Middle frontal gyrus (tissue), 1 donor: ENCODE data around the gene FBLIM1.
A peak's percentile ranks its signal among the peaks of the same experiment; 100 is the strongest.

Source experiments
- DNase-seq: peaks from one replicate; pipeline ENCODE4 v3.0.0-alpha.2; 2015; ENCODE audit warnings: low spot score; ENCODE audit errors: extremely low spot score

The FBLIM1 gene, protein sequence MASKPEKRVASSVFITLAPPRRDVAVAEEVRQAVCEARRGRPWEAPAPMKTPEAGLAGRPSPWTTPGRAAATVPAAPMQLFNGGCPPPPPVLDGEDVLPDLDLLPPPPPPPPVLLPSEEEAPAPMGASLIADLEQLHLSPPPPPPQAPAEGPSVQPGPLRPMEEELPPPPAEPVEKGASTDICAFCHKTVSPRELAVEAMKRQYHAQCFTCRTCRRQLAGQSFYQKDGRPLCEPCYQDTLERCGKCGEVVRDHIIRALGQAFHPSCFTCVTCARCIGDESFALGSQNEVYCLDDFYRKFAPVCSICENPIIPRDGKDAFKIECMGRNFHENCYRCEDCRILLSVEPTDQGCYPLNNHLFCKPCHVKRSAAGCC

GRCh38 chr1:15758343-15758931, at the start of gene FBLIM1:
FBLIM1 (plus strand) TSS chr1:15758795; CDS start chr1:15764984, 6,189 bp downstream.
- no peak for DNase-seq

DNA sequence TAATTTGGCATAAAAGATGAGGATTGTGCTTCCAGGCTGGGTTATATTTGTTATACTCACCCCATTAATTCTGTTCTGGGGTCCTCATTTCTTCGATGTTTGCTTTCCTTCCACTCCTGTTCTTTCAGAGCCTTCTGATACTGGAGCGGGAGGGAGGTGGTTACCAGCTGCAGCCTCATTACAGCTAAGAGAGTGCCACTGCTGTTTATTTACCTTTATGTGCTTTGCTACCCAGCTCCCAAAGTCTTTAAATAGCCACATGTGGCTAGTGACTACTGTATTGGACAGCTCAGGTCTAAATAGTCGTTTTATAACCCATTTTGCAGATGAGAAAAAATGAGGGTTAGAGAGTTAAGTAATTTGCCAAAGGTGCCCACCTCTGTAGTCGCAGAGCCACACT, 49.4 kb upstream of the FBLIM1 start:
- no peak for DNase-seq

- no peak for DNase-seq
These were observed 46.4 kb upstream of the FBLIM1 start for GRCh38 chr1:15712168-15712567.

GRCh38 chr1:15714406-15715136, 44.0 kb upstream of the FBLIM1 start:
- DNase-seq, result peak; percentile 31

GRCh38 chr1:15717418-15718125, 41.0 kb upstream of the FBLIM1 start:
- no peak for DNase-seq

DNA sequence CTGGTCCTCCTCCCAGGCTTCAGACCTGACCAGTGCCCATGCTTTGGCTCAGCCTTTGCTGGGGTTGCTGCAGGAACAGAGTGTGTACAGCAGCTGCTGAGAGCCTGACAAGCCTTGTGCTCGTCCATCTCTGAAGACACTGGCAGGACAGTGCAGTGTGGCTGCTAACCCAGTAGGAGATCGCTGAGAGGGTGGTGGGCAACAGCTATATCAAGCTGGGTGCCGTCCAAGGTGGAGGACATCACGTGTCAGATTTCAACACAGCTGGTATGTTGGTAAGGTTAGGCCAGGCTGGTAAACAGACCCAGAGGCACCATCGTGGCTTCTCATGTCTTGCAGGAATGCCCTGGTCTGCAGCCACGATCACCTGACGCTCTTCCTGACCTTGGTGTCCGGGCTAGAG, 40.4 kb upstream of the FBLIM1 start:
- DNase-seq, result no peak

GRCh38 chr1:15719381-15720120, 39.0 kb upstream of the FBLIM1 start:
- no peak for DNase-seq

DNA sequence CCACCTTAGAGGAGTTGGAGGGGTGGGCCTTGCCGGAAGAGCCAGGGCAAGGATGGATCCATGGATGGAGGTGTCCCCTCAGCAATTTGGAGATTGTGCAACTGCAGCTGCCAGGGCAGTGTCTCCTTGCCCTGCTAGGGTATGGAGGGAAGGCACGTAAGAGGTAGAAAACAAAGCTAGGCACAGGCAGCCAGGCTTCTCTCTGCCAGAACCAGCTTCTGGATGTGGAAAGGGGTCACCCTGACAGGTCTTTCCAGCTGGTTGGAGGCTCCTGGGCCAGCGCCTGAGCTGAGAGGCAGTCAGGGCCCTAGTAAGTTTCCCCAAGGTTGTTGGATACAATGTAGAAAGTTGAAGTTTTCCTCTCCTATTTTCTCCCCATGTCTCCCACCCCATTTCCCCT, 37.7 kb upstream of the FBLIM1 start:
- no peak for DNase-seq

- no peak for DNase-seq
These were observed 36.2 kb upstream of the FBLIM1 start for GRCh38 chr1:15722411-15722810.

GRCh38 chr1:15722836-15723532, 35.6 kb upstream of the FBLIM1 start:
- DNase-seq, result no peak

DNA sequence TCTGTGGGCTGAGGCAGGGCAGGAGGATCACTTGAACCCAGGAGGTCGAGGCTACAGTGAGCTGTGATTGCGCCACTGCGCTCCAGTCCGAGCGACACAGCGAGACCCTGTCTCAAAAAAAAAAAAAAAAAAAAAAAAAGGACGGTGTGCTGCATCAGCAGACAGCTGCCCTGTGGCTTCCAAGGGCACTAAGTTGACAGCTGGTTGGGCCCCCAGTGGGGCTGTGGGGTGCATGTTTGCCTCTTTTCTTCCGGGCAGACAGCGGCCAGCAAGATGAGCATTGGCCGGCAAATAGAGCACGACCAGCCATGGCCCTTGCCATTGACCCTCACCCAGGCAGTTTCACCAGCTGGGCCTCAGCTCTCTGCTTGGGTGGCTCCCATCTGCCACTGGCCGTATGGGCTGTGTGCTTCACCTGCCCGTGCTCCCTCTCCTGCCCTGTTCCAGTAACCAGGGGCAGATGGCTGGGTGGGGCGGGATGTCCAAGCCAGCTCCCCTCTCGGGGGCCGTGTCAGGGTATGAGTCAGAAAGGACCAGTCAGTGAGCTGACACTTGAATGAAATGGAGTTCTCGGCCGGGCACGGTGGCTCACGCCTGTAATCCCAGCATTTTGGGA, 34.9 kb upstream of the FBLIM1 start:
- no peak for DNase-seq

- DNase-seq, result no peak
These were observed 33.4 kb upstream of the FBLIM1 start for GRCh38 chr1:15724949-15725880.

DNA sequence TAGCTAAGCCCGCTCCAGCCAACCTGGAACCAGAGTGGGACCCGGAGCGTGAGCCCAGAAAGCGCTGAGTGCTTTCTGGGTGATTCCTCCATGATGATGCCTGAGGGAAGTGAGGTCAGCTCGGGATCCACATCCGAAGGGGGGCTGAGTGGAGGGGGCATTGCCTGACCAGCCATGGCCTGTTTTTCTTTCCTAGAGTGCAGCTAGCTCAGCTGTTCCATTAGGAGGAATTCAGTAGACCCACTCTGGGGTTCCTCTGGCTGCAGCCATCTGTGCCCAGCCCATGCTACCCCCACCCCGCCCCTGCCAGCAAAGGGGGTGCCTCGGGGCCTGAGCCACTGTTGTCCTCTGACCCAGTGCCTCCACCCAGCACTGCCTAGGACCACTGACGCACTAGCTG, 32.1 kb upstream of the FBLIM1 start:
- DNase-seq, result no peak

GRCh38 chr1:15727021-15727420, 31.6 kb upstream of the FBLIM1 start:
- DNase-seq, result no peak

GRCh38 chr1:15727424-15727823, 31.2 kb upstream of the FBLIM1 start:
- no peak for DNase-seq

- DNase-seq, result no peak
These were observed 30.6 kb upstream of the FBLIM1 start for GRCh38 chr1:15727866-15728534.

DNA sequence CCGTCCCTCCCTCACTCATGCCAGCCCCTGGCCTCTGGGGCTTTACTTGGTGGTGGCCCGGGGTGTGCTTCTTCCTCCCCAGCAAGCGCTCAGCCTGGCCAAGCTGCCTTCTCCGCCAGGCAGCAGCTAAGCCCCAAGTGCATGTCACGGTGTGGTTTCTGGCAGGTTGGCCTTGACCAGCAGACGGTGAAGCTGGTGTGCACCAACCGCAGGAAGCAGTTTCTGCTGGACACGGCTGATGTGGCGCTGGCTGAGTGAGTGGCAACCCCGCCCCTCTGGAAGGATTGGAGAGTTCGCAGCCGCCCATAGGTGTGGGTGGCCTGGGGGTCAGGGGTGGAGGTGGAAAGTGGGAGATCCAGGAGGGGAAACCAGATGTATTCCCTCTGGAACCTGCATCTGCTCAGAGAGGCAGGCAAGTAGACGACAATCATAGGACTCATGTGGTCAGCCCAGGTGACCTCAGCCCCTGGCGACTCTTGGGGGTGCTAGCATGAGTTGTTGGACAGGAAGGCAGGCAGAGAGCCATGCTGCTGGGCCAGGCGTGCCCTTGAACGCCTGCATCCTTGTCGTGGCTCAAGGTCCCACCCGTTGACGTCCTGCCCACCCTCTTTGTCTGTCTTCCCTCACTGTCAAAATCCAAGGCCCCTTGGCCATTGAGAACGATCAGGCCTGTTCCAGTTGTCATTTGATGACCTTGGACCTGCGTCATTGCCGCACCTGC, 29.5 kb upstream of the FBLIM1 start:
- no peak for DNase-seq

DNA sequence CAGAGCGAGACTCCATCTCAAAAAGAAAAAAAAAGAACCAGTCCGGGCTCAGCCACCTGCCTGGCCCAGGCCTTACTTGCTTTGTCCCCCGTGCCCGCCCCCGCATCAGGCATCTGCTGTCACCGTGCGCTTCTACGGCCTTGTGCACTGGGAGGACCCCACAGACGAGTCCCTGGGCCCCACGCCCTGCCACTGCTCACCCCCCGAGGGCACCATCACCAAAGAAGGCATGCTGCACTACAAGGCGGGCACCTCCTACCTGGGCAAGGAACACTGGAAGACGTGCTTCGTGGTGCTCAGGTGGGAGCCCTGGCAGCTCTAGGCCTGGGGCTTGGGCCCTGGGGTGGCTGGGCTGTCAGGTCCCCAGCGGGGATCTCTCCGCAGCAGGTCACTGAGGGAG, 28.2 kb upstream of the FBLIM1 start:
- no peak for DNase-seq
